Liver (tissue), 3 donors: Measurements from ENCODE around the gene RPUSD2.

Source experiments
- ATF3 ChIP-seq: IDR thresholded peaks from 2 replicates; pipeline ENCODE4 v1.6.1; 2016; ENCODE audit warnings: antibody characterized with exemption
- EGR1 ChIP-seq, 2 donors: IDR thresholded peaks; 2 replicates each; pipeline ENCODE4 v1.6.1; 2016 to 2018; ENCODE audit warnings: antibody characterized with exemption in 2 of 2, low read depth in 2 of 2
- GABPA ChIP-seq, 2 donors: IDR thresholded peaks in 1 of 2; conservative IDR thresholded peaks in 1 of 2; 2 replicates each; pipeline ENCODE4 v1.6.1; 2016; ENCODE audit warnings: antibody characterized with exemption in 2 of 2, mild to moderate bottlenecking in 1 of 2, moderate library complexity in 1 of 2
- NR2F2 ChIP-seq: IDR thresholded peaks from 2 replicates; pipeline ENCODE4 v1.6.1; 2016; ENCODE audit warnings: antibody characterized with exemption
- TAF1 ChIP-seq: conservative IDR thresholded peaks from 2 replicates; pipeline ENCODE4 v1.6.1; 2016; ENCODE audit warnings: antibody characterized with exemption, mild to moderate bottlenecking
- YY1 ChIP-seq: IDR thresholded peaks from 2 replicates; pipeline ENCODE4 v1.6.1; 2016; ENCODE audit warnings: antibody characterized with exemption, mild to moderate bottlenecking
- TF ChIP-seq, protein P1 (sequence below): fragments of 150-350 bp; IDR thresholded peaks from 2 replicates; pipeline ENCODE4 v1.5.1; 2017; ENCODE audit warnings: improper control_type of control experiment, low read depth, low read length; ENCODE audit not compliant: missing input control
- TF ChIP-seq, protein P2 (sequence below): IDR thresholded peaks from 2 replicates; pipeline ENCODE4 v1.6.1; 2016; ENCODE audit warnings: antibody characterized with exemption
- TF ChIP-seq, protein P3 (sequence below): IDR thresholded peaks from 2 replicates; pipeline ENCODE4 v1.6.1; 2016; ENCODE audit warnings: antibody characterized with exemption, mild to moderate bottlenecking
- donor health status: healthy.
- donor health status: healthy.

GRCh38 chr15:40562691-40563090 is 6.4 kb upstream of the RPUSD2 start:
- no peak for TF ChIP-seq TAF1
- TF ChIP-seq, protein P1, sequence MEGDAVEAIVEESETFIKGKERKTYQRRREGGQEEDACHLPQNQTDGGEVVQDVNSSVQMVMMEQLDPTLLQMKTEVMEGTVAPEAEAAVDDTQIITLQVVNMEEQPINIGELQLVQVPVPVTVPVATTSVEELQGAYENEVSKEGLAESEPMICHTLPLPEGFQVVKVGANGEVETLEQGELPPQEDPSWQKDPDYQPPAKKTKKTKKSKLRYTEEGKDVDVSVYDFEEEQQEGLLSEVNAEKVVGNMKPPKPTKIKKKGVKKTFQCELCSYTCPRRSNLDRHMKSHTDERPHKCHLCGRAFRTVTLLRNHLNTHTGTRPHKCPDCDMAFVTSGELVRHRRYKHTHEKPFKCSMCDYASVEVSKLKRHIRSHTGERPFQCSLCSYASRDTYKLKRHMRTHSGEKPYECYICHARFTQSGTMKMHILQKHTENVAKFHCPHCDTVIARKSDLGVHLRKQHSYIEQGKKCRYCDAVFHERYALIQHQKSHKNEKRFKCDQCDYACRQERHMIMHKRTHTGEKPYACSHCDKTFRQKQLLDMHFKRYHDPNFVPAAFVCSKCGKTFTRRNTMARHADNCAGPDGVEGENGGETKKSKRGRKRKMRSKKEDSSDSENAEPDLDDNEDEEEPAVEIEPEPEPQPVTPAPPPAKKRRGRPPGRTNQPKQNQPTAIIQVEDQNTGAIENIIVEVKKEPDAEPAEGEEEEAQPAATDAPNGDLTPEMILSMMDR: no peak
- TF ChIP-seq NR2F2: no peak
- TF ChIP-seq YY1: no peak
- TF ChIP-seq, protein P2, sequence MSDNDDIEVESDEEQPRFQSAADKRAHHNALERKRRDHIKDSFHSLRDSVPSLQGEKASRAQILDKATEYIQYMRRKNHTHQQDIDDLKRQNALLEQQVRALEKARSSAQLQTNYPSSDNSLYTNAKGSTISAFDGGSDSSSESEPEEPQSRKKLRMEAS: no peak
- TF ChIP-seq GABPA (IDR thresholded peaks at IDR 0.05 in 1 of 2, conservative IDR thresholded peaks at IDR 0.05 in 1 of 2): no peak
- TF ChIP-seq, protein P3, sequence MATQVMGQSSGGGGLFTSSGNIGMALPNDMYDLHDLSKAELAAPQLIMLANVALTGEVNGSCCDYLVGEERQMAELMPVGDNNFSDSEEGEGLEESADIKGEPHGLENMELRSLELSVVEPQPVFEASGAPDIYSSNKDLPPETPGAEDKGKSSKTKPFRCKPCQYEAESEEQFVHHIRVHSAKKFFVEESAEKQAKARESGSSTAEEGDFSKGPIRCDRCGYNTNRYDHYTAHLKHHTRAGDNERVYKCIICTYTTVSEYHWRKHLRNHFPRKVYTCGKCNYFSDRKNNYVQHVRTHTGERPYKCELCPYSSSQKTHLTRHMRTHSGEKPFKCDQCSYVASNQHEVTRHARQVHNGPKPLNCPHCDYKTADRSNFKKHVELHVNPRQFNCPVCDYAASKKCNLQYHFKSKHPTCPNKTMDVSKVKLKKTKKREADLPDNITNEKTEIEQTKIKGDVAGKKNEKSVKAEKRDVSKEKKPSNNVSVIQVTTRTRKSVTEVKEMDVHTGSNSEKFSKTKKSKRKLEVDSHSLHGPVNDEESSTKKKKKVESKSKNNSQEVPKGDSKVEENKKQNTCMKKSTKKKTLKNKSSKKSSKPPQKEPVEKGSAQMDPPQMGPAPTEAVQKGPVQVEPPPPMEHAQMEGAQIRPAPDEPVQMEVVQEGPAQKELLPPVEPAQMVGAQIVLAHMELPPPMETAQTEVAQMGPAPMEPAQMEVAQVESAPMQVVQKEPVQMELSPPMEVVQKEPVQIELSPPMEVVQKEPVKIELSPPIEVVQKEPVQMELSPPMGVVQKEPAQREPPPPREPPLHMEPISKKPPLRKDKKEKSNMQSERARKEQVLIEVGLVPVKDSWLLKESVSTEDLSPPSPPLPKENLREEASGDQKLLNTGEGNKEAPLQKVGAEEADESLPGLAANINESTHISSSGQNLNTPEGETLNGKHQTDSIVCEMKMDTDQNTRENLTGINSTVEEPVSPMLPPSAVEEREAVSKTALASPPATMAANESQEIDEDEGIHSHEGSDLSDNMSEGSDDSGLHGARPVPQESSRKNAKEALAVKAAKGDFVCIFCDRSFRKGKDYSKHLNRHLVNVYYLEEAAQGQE: no peak
- no peak for TF ChIP-seq EGR1 (IDR thresholded peaks at IDR 0.05; ENCODE audit: low read depth in 2 of 2)
- no peak for TF ChIP-seq ATF3
